CD14-positive monocyte (primary cell): ENCODE data around the gene ADK. TPM values are rescaled to one million over a fixed set of nuclear protein-coding genes. Genes with fewer than 3 reads are reported as not detected.

Source experiments
- DNase-seq, 3 donors: peaks; one replicate each; pipeline ENCODE4 v3.0.0-alpha.2; 2011 to 2022
- H2AFZ ChIP-seq: 2 replicates; pipeline ENCODE4 v1.6.0; 2012; ENCODE audit warnings: mild to moderate bottlenecking, low read depth, low read length, inconsistent platforms; ENCODE audit not compliant: insufficient read depth, poor library complexity, severe bottlenecking
- H3K27ac ChIP-seq, 2 donors: 1 replicate in 1 of 2; 2 replicates in 1 of 2; pipeline ENCODE4 v1.5.1; 2012 to 2013; ENCODE audit warnings: low read length in 2 of 2, control low read depth in 1 of 2, inconsistent platforms in 1 of 2, low read depth in 1 of 2, mild to moderate bottlenecking in 1 of 2
- H3K27me3 ChIP-seq, 2 donors: one replicate each; pipeline versions ENCODE4 v1.6.0 to v1.6.1; 2011 to 2013; ENCODE audit warnings: low read length in 2 of 2; ENCODE audit not compliant: control insufficient read depth in 2 of 2, insufficient read depth in 2 of 2
- H3K36me3 ChIP-seq, 2 donors: replicated peaks in 1 of 2; 1 replicate in 1 of 2; 2 replicates in 1 of 2; pipeline versions ENCODE4 v1.5.1 to v1.6.1; 2012 to 2013; ENCODE audit warnings: low read length in 2 of 2, control low read depth in 1 of 2, inconsistent platforms in 1 of 2, mild to moderate bottlenecking in 1 of 2; ENCODE audit not compliant: insufficient read depth in 2 of 2, control insufficient read depth in 1 of 2
- H3K4me1 ChIP-seq, 2 donors: 1 replicate in 1 of 2; 2 replicates in 1 of 2; pipeline versions ENCODE4 v1.5.1 to v1.6.1; 2012 to 2013; ENCODE audit warnings: low read length in 2 of 2, control low read depth in 1 of 2, inconsistent platforms in 1 of 2, mild to moderate bottlenecking in 1 of 2, moderate library complexity in 1 of 2; ENCODE audit not compliant: insufficient read depth in 2 of 2, control insufficient read depth in 1 of 2
- H3K4me2 ChIP-seq: replicated peaks from 2 replicates; pipeline ENCODE3; 2012; ENCODE audit warnings: low read length, moderate library complexity, mild to moderate bottlenecking; ENCODE audit not compliant: poor library complexity, severe bottlenecking; ENCODE audit errors: extremely low read depth
- H3K4me3 ChIP-seq, 3 experiments: fragments of 200-600 bp in 1 of 3; sonication (generic) in 1 of 3; replicated peaks in 1 of 3; 1 replicate in 2 of 3; 2 replicates in 1 of 3; pipeline ENCODE4 v1.5.1; 2011 to 2013; ENCODE audit warnings: low read length in 3 of 3, mild to moderate bottlenecking in 3 of 3, control low read depth in 2 of 3, low read depth in 2 of 3, inconsistent platforms in 1 of 3, moderate library complexity in 1 of 3
- H3K79me2 ChIP-seq: 2 replicates; pipeline ENCODE4 v1.6.0; 2012; ENCODE audit warnings: mild to moderate bottlenecking, control low read depth, inconsistent platforms, low read length, moderate library complexity; ENCODE audit not compliant: insufficient read depth
- H3K9ac ChIP-seq: 2 replicates; pipeline ENCODE4 v1.6.0; 2017; ENCODE audit warnings: low read length, mild to moderate bottlenecking; ENCODE audit not compliant: insufficient read depth, poor library complexity, severe bottlenecking
- H3K9me3 ChIP-seq, 2 donors: replicated peaks in 1 of 2; 1 replicate in 1 of 2; 2 replicates in 1 of 2; pipeline versions ENCODE4 v1.5.1 to v1.6.1; 2012 to 2013; ENCODE audit warnings: low read length in 2 of 2, control low read depth in 1 of 2; ENCODE audit not compliant: control insufficient read depth in 1 of 2, insufficient read depth in 1 of 2
- H4K20me1 ChIP-seq: 2 replicates; pipeline ENCODE4 v1.6.0; 2012; ENCODE audit warnings: mild to moderate bottlenecking, low read length, control low read depth, moderate library complexity; ENCODE audit not compliant: insufficient read depth
- H3K27ac Mint-ChIP-seq, 7 donors: one replicate each; pipeline ENCODE4 v1.8.0; 2020; ENCODE audit warnings: mild to moderate bottlenecking in 7 of 7, mixed read lengths in 7 of 7, moderate library complexity in 6 of 7, inconsistent platforms in 2 of 7
- H3K27me3 Mint-ChIP-seq, 3 donors: one replicate each; pipeline ENCODE4 v1.8.0; 2021 to 2022; ENCODE audit warnings: low read depth in 3 of 3, mild to moderate bottlenecking in 3 of 3, mixed read lengths in 3 of 3, moderate library complexity in 3 of 3, inconsistent platforms in 1 of 3
- H3K36me3 Mint-ChIP-seq, 2 donors: one replicate each; pipeline ENCODE4 v1.8.0; 2020; ENCODE audit warnings: mixed read lengths in 2 of 2, inconsistent platforms in 1 of 2, mild to moderate bottlenecking in 1 of 2
- H3K4me1 Mint-ChIP-seq: one replicate; pipeline ENCODE4 v1.8.0; 2020; ENCODE audit warnings: mild to moderate bottlenecking, mixed read lengths
- H3K4me3 Mint-ChIP-seq, 2 donors: one replicate each; pipeline ENCODE4 v1.8.0; 2020; ENCODE audit warnings: mild to moderate bottlenecking in 2 of 2, mixed read lengths in 2 of 2, moderate library complexity in 1 of 2
- H3K9me3 Mint-ChIP-seq, 7 donors: one replicate each; pipeline ENCODE4 v1.8.0; 2020 to 2022; ENCODE audit warnings: mixed read lengths in 7 of 7, mild to moderate bottlenecking in 6 of 7, moderate library complexity in 6 of 7, inconsistent platforms in 2 of 7
- CTCF ChIP-seq: fragments of 200-600 bp; IDR thresholded peaks from one replicate; pipeline ENCODE4 v1.8.0; 2022; ENCODE audit warnings: antibody characterized with exemption, mild to moderate bottlenecking
- WGBS: methylation state at CpG from one replicate; pipeline ENCODE4 v1.1.5; 2013; ENCODE audit warnings: missing lambda C conversion rate; ENCODE audit not compliant: insufficient coverage; 5-methylcytosine and 5-hydroxymethylcytosine counted together
- intact Hi-C, 2 donors: fragments of 100-400 bp; cut with micrococcal nuclease; formaldehyde crosslinking; loops; one replicate each; pipeline versions ENCODE4 v1.15.0 to v1.15.1; 2023
- polyA plus RNA-seq, 3 donors: library from polyadenylated mRNA; depleted of rRNA in 1 of 3; unstranded in 2 of 3; stranded (reverse) in 1 of 3; fragments of 300-500 nt in 2 of 3; fragments of >200 nt in 1 of 3; fragmentation: Illumina TruSeq in 2 of 3; gene quantifications; 1 replicate in 2 of 3; 2 replicates in 1 of 3; pipeline ENCODE4 v1.2.3, GENCODE V29; 2012 to 2021

The ADK gene
- polyA plus RNA-seq, 3 donors: 6.4 to 38.2 (median 35.7) TPM

- H3K36me3 ChIP-seq: no peaks in the 10 kb centered on the region
- H4K20me1 ChIP-seq: no peaks in the 10 kb centered on the region
- H3K9me3 ChIP-seq: no peaks in the 10 kb centered on the region
- peaks cover 0 to 6% of the 10 kb centered on the region in 2 donors for H3K36me3 Mint-ChIP-seq
- no peak overlapping the region for H2AFZ ChIP-seq
- no peak overlapping the region for H3K27ac ChIP-seq
- peaks cover 0 to 3% (median 1%) of the 10 kb centered on the region in 7 donors for H3K9me3 Mint-ChIP-seq
- WGBS: no CpG with 5 or more reads among the region's 4 CpGs
- no peak overlapping the region for H3K27ac Mint-ChIP-seq
- no peak overlapping the region for H3K4me2 ChIP-seq
- no peak overlapping the region for H3K9ac ChIP-seq
- no peak overlapping the region for H3K4me3 ChIP-seq
- H3K4me1 Mint-ChIP-seq: peaks cover 12% of the 10 kb centered on the region
- no peaks in the 10 kb centered on the region for H3K79me2 ChIP-seq
- H3K4me3 Mint-ChIP-seq: no peak overlapping the region
- H3K4me1 ChIP-seq: no peaks in the 10 kb centered on the region
- intact Hi-C loops: no loop called here
- DNase-seq: no peak
- H3K27me3 ChIP-seq: no peaks in the 10 kb centered on the region
- TF ChIP-seq CTCF: no peak
- no peaks in the 10 kb centered on the region for H3K27me3 Mint-ChIP-seq
Measured at GRCh38 chr10:74292871-74293427, 141.9 kb downstream of the ADK start.

GRCh38 chr10:74293686-74294371 is 142.8 kb downstream of the ADK start:
- Histone ChIP-seq H2AFZ (no peak overlapping the region), H3K9ac (no peak overlapping the region), H4K20me1 (no peaks in the 10 kb centered on the region), H3K79me2 (no peaks in the 10 kb centered on the region), H3K4me1 (no peaks in the 10 kb centered on the region), H3K36me3 (no peaks in the 10 kb centered on the region), H3K27me3 (no peaks in the 10 kb centered on the region), H3K4me2 (no peak overlapping the region), H3K27ac (no peak overlapping the region), H3K4me3 (no peak overlapping the region), H3K9me3 (no peaks in the 10 kb centered on the region)
- intact Hi-C loops: no loop called here
- DNase-seq: no peak
- Mint-ChIP-seq H3K9me3 (peaks cover 0 to 3% (median 1%) of the 10 kb centered on the region in 7 donors), H3K27me3 (no peaks in the 10 kb centered on the region), H3K4me1 (peaks cover 12% of the 10 kb centered on the region), H3K36me3 (peaks cover 0 to 6% of the 10 kb centered on the region in 2 donors), H3K27ac (no peak overlapping the region), H3K4me3 (no peak overlapping the region)
- WGBS: no CpG with 5 or more reads among the region's 1 CpG
- no peak for TF ChIP-seq CTCF
